HCT116 (cell line): Measurements from ENCODE around the gene TBC1D2. TPM values are rescaled to one million over a fixed set of nuclear protein-coding genes. Genes with fewer than 3 reads are reported as not detected.

Experiments used
- ATAC-seq: fragments of 200-7000 bp; cut with Tn5 transposase; 2 replicates; pipeline ENCODE4 v1.9.1; 2020; ENCODE audit warnings: mild to moderate bottlenecking, moderate library complexity
- BruUV-seq: library from RNA; stranded (reverse); fragments of 400-500 nt; replicated peaks from 2 replicates; lab custom pipeline; 2021; lab: Mats Ljungman, UMichigan
- CTCF ChIA-PET: fragments of 300-600 bp; sonication (Branson Sonifier 250); formaldehyde crosslinking; loops from one replicate; lab custom pipeline; 2021; ENCODE audit warnings: antibody characterized with exemption; lab: Charles Lee
- POLR2A ChIA-PET: fragments of 300-600, 350-600 bp; sonication (Branson Sonifier 250); formaldehyde crosslinking; loops from one replicate; lab custom pipeline; 2021; ENCODE audit warnings: antibody characterized with exemption; lab: Charles Lee
- RAD21 ChIA-PET, 2 experiments: fragments of 300-600 bp; sonication (Branson Sonifier 250); formaldehyde crosslinking; loops; one replicate each; lab custom pipeline; 2023; ENCODE audit warnings: low total read pairs in 2 of 2; ENCODE audit not compliant: uncharacterized antibody in 2 of 2, unreplicated experiment in 2 of 2, low non-redundant PET in 1 of 2; lab: Charles Lee
- DNase-seq: peaks from one replicate; pipeline ENCODE4 v3.0.0-alpha.2; 2010; ENCODE audit warnings: low read depth, low spot score
- H2AFZ ChIP-seq: fragments of 200-600 bp; shearing (Covaris generic), sonication (generic); 2 replicates; pipeline ENCODE4 v1.6.1; 2017; ENCODE audit warnings: low read depth, mixed run types, mixed read lengths, antibody characterized with exemption, low read length; ENCODE audit not compliant: poor library complexity, severe bottlenecking
- H3K27ac ChIP-seq: 2 replicates; pipeline ENCODE4 v1.5.1; 2012; ENCODE audit warnings: low read depth, low read length
- H3K27me3 ChIP-seq: fragments of 200-600 bp; sonication (generic); 2 replicates; pipeline ENCODE4 v1.6.1; 2016; ENCODE audit warnings: mixed run types, low read length, mixed read lengths; ENCODE audit not compliant: insufficient read depth
- H3K36me3 ChIP-seq, 2 experiments: fragments of 200-500 bp in 1 of 2; fragments of 200-600 bp in 1 of 2; sonication (Bioruptor generic) in 1 of 2; sonication (generic) in 1 of 2; 2 replicates each; pipeline versions ENCODE4 v1.5.1 to v1.6.1; 2014 to 2016; ENCODE audit warnings: low read length in 2 of 2, inconsistent platforms in 1 of 2, mixed read lengths in 1 of 2, mixed run types in 1 of 2; ENCODE audit not compliant: insufficient read depth in 2 of 2, control insufficient read depth in 1 of 2
- H3K4me1 ChIP-seq, 2 experiments: fragments of 200-600 bp in 1 of 2; sonication (generic) in 1 of 2; 2 replicates each; pipeline versions ENCODE4 v1.5.1 to v1.6.1; 2012 to 2017; ENCODE audit warnings: low read length in 2 of 2, inconsistent platforms in 1 of 2, mild to moderate bottlenecking in 1 of 2, mixed read lengths in 1 of 2, mixed run types in 1 of 2, moderate library complexity in 1 of 2; ENCODE audit not compliant: insufficient read depth in 2 of 2, control insufficient read depth in 1 of 2
- H3K4me2 ChIP-seq: fragments of 200-600 bp; sonication (generic); 2 replicates; pipeline ENCODE4 v1.6.1; 2017; ENCODE audit warnings: mixed run types, low read length, mixed read lengths
- H3K4me3 ChIP-seq, 2 experiments: fragments of 200-600 bp in 1 of 2; sonication (generic) in 1 of 2; replicated peaks in 1 of 2; 2 replicates each; pipeline ENCODE4 v1.5.1; 2011 to 2016; ENCODE audit warnings: low read length in 2 of 2, control low read depth in 1 of 2, low read depth in 1 of 2, mild to moderate bottlenecking in 1 of 2, mixed read lengths in 1 of 2, mixed run types in 1 of 2
- H3K79me2 ChIP-seq: fragments of 200-600 bp; sonication (generic); 2 replicates; pipeline ENCODE4 v1.6.1; 2017; ENCODE audit warnings: mild to moderate bottlenecking, mixed run types, low read length, moderate library complexity, mixed read lengths; ENCODE audit not compliant: insufficient read depth
- H3K9ac ChIP-seq: fragments of 200-600 bp; sonication (generic); 2 replicates; pipeline ENCODE4 v1.6.1; 2016; ENCODE audit warnings: low read length, mixed read lengths
- H3K9me2 ChIP-seq: fragments of 200-600 bp; sonication (generic), shearing (Covaris generic); 2 replicates; pipeline ENCODE4 v1.6.1; 2017; ENCODE audit warnings: mixed run types, mild to moderate bottlenecking, moderate library complexity; ENCODE audit not compliant: insufficient read depth
- H3K9me3 ChIP-seq, 2 experiments: fragments of 200-500 bp in 1 of 2; fragments of 200-600 bp in 1 of 2; sonication (Bioruptor generic) in 1 of 2; sonication (generic) in 1 of 2; 2 replicates each; pipeline ENCODE4 v1.6.1; 2014 to 2017; ENCODE audit warnings: low read length in 2 of 2, mixed read lengths in 2 of 2, inconsistent platforms in 1 of 2, low read depth in 1 of 2, mild to moderate bottlenecking in 1 of 2, mixed run types in 1 of 2, moderate library complexity in 1 of 2; ENCODE audit not compliant: control insufficient read depth in 1 of 2, insufficient read depth in 1 of 2
- H4K20me1 ChIP-seq: fragments of 200-600 bp; sonication (generic), shearing (Covaris generic); 2 replicates; pipeline ENCODE4 v1.6.1; 2017; ENCODE audit warnings: mixed run types, mild to moderate bottlenecking, moderate library complexity; ENCODE audit not compliant: insufficient read depth
- ATF3 ChIP-seq: IDR thresholded peaks from 2 replicates; pipeline ENCODE4 v1.6.1; 2012
- CEBPB ChIP-seq: IDR thresholded peaks from 2 replicates; pipeline ENCODE4 v1.6.1; 2012; ENCODE audit warnings: low read depth
- ELF1 ChIP-seq: IDR thresholded peaks from 2 replicates; pipeline ENCODE4 v1.6.1; 2012; ENCODE audit warnings: low read depth, borderline replicate concordance
- EZH2 ChIP-seq: fragments of 200-600 bp; sonication (generic); IDR thresholded peaks from 2 replicates; pipeline ENCODE4 v1.6.1; 2017; ENCODE audit warnings: antibody characterized with exemption, mixed run types
- EZH2phosphoT487 ChIP-seq: fragments of 200-600 bp; IDR thresholded peaks from 2 replicates; pipeline ENCODE4 v1.6.1; 2018; ENCODE audit warnings: antibody characterized with exemption, borderline replicate concordance
- JUND ChIP-seq: IDR thresholded peaks from 2 replicates; pipeline ENCODE4 v1.6.1; 2012
- POLR2A ChIP-seq: IDR thresholded peaks from 2 replicates; pipeline ENCODE4 v1.7.0; 2011; ENCODE audit warnings: borderline replicate concordance; ENCODE audit not compliant: insufficient read depth, insufficient read length; ENCODE audit errors: extremely low read depth
- POLR2AphosphoS5 ChIP-seq: IDR thresholded peaks from 2 replicates; pipeline ENCODE4 v1.6.1; 2011; ENCODE audit warnings: mild to moderate bottlenecking, low read depth, low read length, moderate library complexity
- RAD21 ChIP-seq: IDR thresholded peaks from 2 replicates; pipeline ENCODE4 v1.6.1; 2012; ENCODE audit warnings: low read depth, mild to moderate bottlenecking
- SIN3A ChIP-seq: IDR thresholded peaks from 2 replicates; pipeline ENCODE4 v1.6.1; 2012; ENCODE audit warnings: low read depth
- SP1 ChIP-seq: IDR thresholded peaks from 2 replicates; pipeline ENCODE4 v1.6.1; 2012; ENCODE audit warnings: low read depth
- SRF ChIP-seq: IDR thresholded peaks from 2 replicates; pipeline ENCODE4 v1.6.1; 2012; ENCODE audit warnings: low read depth
- TCF7L2 ChIP-seq: IDR thresholded peaks from 2 replicates; pipeline ENCODE4 v1.7.0; 2011; ENCODE audit warnings: borderline replicate concordance, inconsistent platforms; ENCODE audit not compliant: insufficient read depth, insufficient read length; ENCODE audit errors: extremely low read depth
- YY1 ChIP-seq: IDR thresholded peaks from 2 replicates; pipeline ENCODE4 v1.6.1; 2011; ENCODE audit warnings: low read length, low read depth, moderate library complexity, mild to moderate bottlenecking; ENCODE audit not compliant: insufficient replicate concordance; ENCODE audit errors: extremely low read depth
- ZFX ChIP-seq: fragments of 450-650 bp; IDR thresholded peaks from 2 replicates; pipeline ENCODE4 v1.6.1; 2017
- ZNF274 ChIP-seq: fragments of 200-500 bp; sonication (Bioruptor generic); IDR thresholded peaks from 2 replicates; pipeline ENCODE4 v1.6.1; 2014; ENCODE audit warnings: mild to moderate bottlenecking, low read depth, low read length, inconsistent platforms
- intact Hi-C: fragments of 100-400 bp; cut with micrococcal nuclease; formaldehyde crosslinking; loops from 2 replicates; pipeline ENCODE4 v1.10.0; 2022
- total RNA-seq: library from RNA; stranded (reverse); gene quantifications from one replicate; pipeline ENCODE4 v1.2.1, GENCODE V29; 2021; ENCODE audit not compliant: unreplicated experiment

TBC1D2 gene
- total RNA-seq, 1 experiment from 2014 or later, result 9.8 TPM

GRCh38 chr9:98185611-98186171 is 69.8 kb downstream of the TBC1D2 start:
- DNase-seq (no peak), ATAC-seq (peak; percentile 50)
- Histone ChIP-seq H3K4me3 (no peak overlapping the region), H3K9me2 (no peaks in the 10 kb centered on the region), H3K9me3 (no peaks in the 10 kb centered on the region), H3K27ac (peak overlapping the region; percentile 14; the same call in 1 of the 2 replicates), H3K36me3 (no peaks in the 10 kb centered on the region), H3K9ac (no peak overlapping the region), H2AFZ (no peak overlapping the region), H3K79me2 (no peaks in the 10 kb centered on the region), H3K27me3 (no peaks in the 10 kb centered on the region), H3K4me1 (peaks cover 4 to 13% of the 10 kb centered on the region in 2 experiments; a peak in 3 of 4 replicates), H4K20me1 (no peaks in the 10 kb centered on the region), H3K4me2 (peak overlapping the region; percentile 6; the same call in 1 of the 2 replicates)
- no TSS peak for BruUV-seq
- ChIA-PET RAD21 (no interaction called here), CTCF (no interaction called here), POLR2A (no interaction called here)
- TF ChIP-seq SIN3A (no peak), EZH2 (no peak), TCF7L2 (no peak), POLR2A (no peak), EZH2phosphoT487 (no peak), JUND (no peak), CEBPB (no peak), RAD21 (no peak), SRF (no peak), ELF1 (no peak), SP1 (no peak), ZFX (no peak)
- intact Hi-C loops, result no loop called here

GRCh38 chr9:98185021-98185567 is 70.4 kb downstream of the TBC1D2 start:
- H4K20me1 ChIP-seq, result no peaks in the 10 kb centered on the region
- POLR2A ChIA-PET, result no interaction called here
- peak; percentile 30; the same call in 1 of the 2 replicates for ATAC-seq
- no peak for DNase-seq
- H3K36me3 ChIP-seq, result no peaks in the 10 kb centered on the region
- H3K27me3 ChIP-seq, result no peaks in the 10 kb centered on the region
- no peak overlapping the region for H3K9ac ChIP-seq
- H3K4me3 ChIP-seq, result no peak overlapping the region
- no TSS peak for BruUV-seq
- TF ChIP-seq POLR2AphosphoS5 (no peak), ZFX (no peak), ATF3 (no peak), YY1 (no peak), ZNF274 (no peak), EZH2phosphoT487 (no peak), SRF (no peak)
- no peak overlapping the region for H3K27ac ChIP-seq
- no peaks in the 10 kb centered on the region for H3K9me3 ChIP-seq
- H2AFZ ChIP-seq, result no peak overlapping the region
- H3K4me1 ChIP-seq, result peaks cover 4 to 13% of the 10 kb centered on the region in 2 experiments; a peak in 3 of 4 replicates
- CTCF ChIA-PET, result no interaction called here
- no peaks in the 10 kb centered on the region for H3K79me2 ChIP-seq
- H3K4me2 ChIP-seq, result peak overlapping the region; percentile 6; the same call in 1 of the 2 replicates
- RAD21 ChIA-PET, result no interaction called here
- intact Hi-C loops, result no loop called here
- H3K9me2 ChIP-seq, result no peaks in the 10 kb centered on the region
